Neuronal stem cell (in vitro differentiated cells): ENCODE results near the gene CST1.
"Not testable (repeated sequence)": the region's sequence is repeated elsewhere in the genome, so short reads cannot be mapped to it uniquely, and the experiment has no call there.

Experiments
- DNase-seq: peaks from one replicate; pipeline ENCODE4 v3.0.0-alpha.2; 2013; ENCODE audit warnings: low spot score
- H2AFZ ChIP-seq: one replicate; pipeline ENCODE4 v1.6.1; 2013; ENCODE audit warnings: mild to moderate bottlenecking, low read length, inconsistent platforms
- H2AK5ac ChIP-seq: 2 replicates; pipeline ENCODE4 v1.6.1; 2013; ENCODE audit warnings: low read depth, mild to moderate bottlenecking, inconsistent platforms, low read length, moderate library complexity, mixed read lengths
- H2BK120ac ChIP-seq: 2 replicates; pipeline ENCODE4 v1.6.1; 2013; ENCODE audit warnings: low read depth, mild to moderate bottlenecking, inconsistent platforms, low read length, moderate library complexity, mixed read lengths
- H2BK12ac ChIP-seq: one replicate; pipeline ENCODE4 v1.6.1; 2013; ENCODE audit warnings: low read length, inconsistent platforms
- H2BK15ac ChIP-seq: 2 replicates; pipeline ENCODE4 v1.6.1; 2013; ENCODE audit warnings: mild to moderate bottlenecking, low read length, inconsistent platforms, mixed read lengths
- H2BK5ac ChIP-seq: one replicate; pipeline ENCODE4 v1.6.1; 2013; ENCODE audit warnings: inconsistent platforms, mild to moderate bottlenecking, low read length, moderate library complexity
- H3K14ac ChIP-seq: one replicate; pipeline ENCODE4 v1.6.1; 2013; ENCODE audit warnings: low read length, inconsistent platforms
- H3K18ac ChIP-seq: 2 replicates; pipeline ENCODE4 v1.6.1; 2013; ENCODE audit warnings: low read length, inconsistent platforms
- H3K23ac ChIP-seq: 2 replicates; pipeline ENCODE4 v1.6.1; 2013; ENCODE audit warnings: low read depth, mild to moderate bottlenecking, mixed read lengths, low read length, inconsistent platforms; ENCODE audit not compliant: poor library complexity
- H3K27ac ChIP-seq: replicated peaks from 3 replicates; pipeline ENCODE4 v1.5.1; 2013; ENCODE audit warnings: low read length, inconsistent platforms
- H3K27me3 ChIP-seq, 3 experiments: 2 replicates each; pipeline ENCODE4 v1.6.1; 2013; ENCODE audit warnings: low read length in 3 of 3, mild to moderate bottlenecking in 2 of 3, inconsistent platforms in 1 of 3, low read depth in 1 of 3, mixed read lengths in 1 of 3, moderate library complexity in 1 of 3; ENCODE audit not compliant: control insufficient read depth in 3 of 3, insufficient read depth in 3 of 3
- H3K36me3 ChIP-seq, 2 donors: replicated peaks in 1 of 2; 2 replicates each; pipeline ENCODE4 v1.6.1; 2013; ENCODE audit warnings: low read length in 2 of 2; ENCODE audit not compliant: control insufficient read depth in 2 of 2, insufficient read depth in 2 of 2
- H3K4ac ChIP-seq: 2 replicates; pipeline ENCODE4 v1.6.1; 2013; ENCODE audit warnings: inconsistent platforms, mild to moderate bottlenecking, low read length, moderate library complexity
- H3K4me1 ChIP-seq, 2 donors: 1 replicate in 1 of 2; 2 replicates in 1 of 2; pipeline ENCODE4 v1.6.1; 2013; ENCODE audit warnings: low read length in 2 of 2, low read depth in 1 of 2; ENCODE audit not compliant: control insufficient read depth in 2 of 2, insufficient read depth in 1 of 2
- H3K4me2 ChIP-seq: one replicate; pipeline ENCODE4 v1.6.1; 2013; ENCODE audit warnings: mild to moderate bottlenecking, low read length, inconsistent platforms; ENCODE audit not compliant: insufficient read depth, poor library complexity, severe bottlenecking
- H3K4me3 ChIP-seq, 2 donors: 2 replicates each; pipeline ENCODE4 v1.5.1; 2013; ENCODE audit warnings: low read length in 2 of 2, mild to moderate bottlenecking in 2 of 2, inconsistent platforms in 1 of 2, moderate library complexity in 1 of 2
- H3K79me1 ChIP-seq: one replicate; pipeline ENCODE4 v1.6.1; 2013; ENCODE audit warnings: low read depth, mild to moderate bottlenecking, inconsistent platforms, low read length, moderate library complexity
- H3K9ac ChIP-seq: one replicate; pipeline ENCODE4 v1.6.1; 2013; ENCODE audit warnings: mild to moderate bottlenecking, low read depth, low read length, inconsistent platforms; ENCODE audit not compliant: poor library complexity
- H3K9me3 ChIP-seq, 2 donors: replicated peaks in 1 of 2; 2 replicates each; pipeline versions ENCODE3 to v1.6.1; 2013; ENCODE audit warnings: low read length in 2 of 2, mild to moderate bottlenecking in 2 of 2, inconsistent platforms in 1 of 2, low read depth in 1 of 2, mixed read lengths in 1 of 2, moderate library complexity in 1 of 2; ENCODE audit not compliant: control insufficient read depth in 2 of 2, insufficient read depth in 1 of 2
- H4K8ac ChIP-seq: one replicate; pipeline ENCODE4 v1.6.1; 2013; ENCODE audit warnings: low read depth, mild to moderate bottlenecking, inconsistent platforms, low read length, moderate library complexity
- H4K91ac ChIP-seq: one replicate; pipeline ENCODE4 v1.6.1; 2013; ENCODE audit warnings: low read length, low read depth, mild to moderate bottlenecking, inconsistent platforms; ENCODE audit not compliant: poor library complexity
- WGBS, 2 donors: extraction: QIAGEN DNeasy Blood & Tissue Kit; methylation state at CpG; one replicate each; pipeline ENCODE4 v1.1.7; 2013; ENCODE audit warnings: missing lambda C conversion rate in 2 of 2, mixed read lengths in 1 of 2; ENCODE audit not compliant: insufficient read length in 2 of 2, insufficient replicate concordance in 1 of 2; ENCODE audit errors: extremely low coverage in 2 of 2; 5-methylcytosine and 5-hydroxymethylcytosine counted together

Gene CST1

DNA sequence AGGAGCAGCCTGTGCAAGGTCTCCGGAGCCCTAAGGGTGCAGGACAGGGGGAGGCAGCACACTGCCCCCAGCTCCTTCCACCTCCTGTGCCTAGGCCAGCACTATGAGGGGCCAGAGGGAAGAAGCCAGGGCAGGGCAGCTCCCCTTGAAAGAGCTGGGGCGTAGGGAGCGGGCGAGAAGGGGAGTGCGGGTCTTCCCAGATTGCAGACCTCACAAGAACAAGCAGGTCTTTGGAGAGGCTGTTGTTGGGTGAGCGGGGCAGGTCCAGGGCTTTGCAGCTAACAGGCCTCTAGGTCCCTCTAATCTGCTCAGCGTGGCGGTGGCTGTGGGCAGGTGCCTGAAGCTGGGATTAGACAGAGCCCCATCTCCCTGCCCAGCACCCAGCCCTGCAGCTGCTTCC lies 22.4 kb upstream of the CST1 start:
- Histone ChIP-seq H2BK120ac (no peak overlapping the region), H4K91ac (no peak overlapping the region), H3K9me3 (peaks cover 0 to 2% of the 10 kb centered on the region in 2 donors), H3K23ac (no peak overlapping the region), H3K79me1 (no peaks in the 10 kb centered on the region), H2AK5ac (no peak overlapping the region), H2AFZ (no peak overlapping the region), H3K4me3 (no peak overlapping the region), H2BK5ac (no peak overlapping the region), H3K27ac (no peak overlapping the region), H3K4ac (no peak overlapping the region), H3K36me3 (no peaks in the 10 kb centered on the region), H3K18ac (peak overlapping the region; percentile 3), H2BK15ac (peak overlapping the region; percentile 72), H2BK12ac (peak overlapping the region; percentile 48), H4K8ac (no peak overlapping the region), H3K14ac (no peak overlapping the region), H3K4me2 (no peak overlapping the region), H3K9ac (no peak overlapping the region), H3K4me1 (peaks cover 0 to 9% of the 10 kb centered on the region in 2 donors), H3K27me3 (no peaks in the 10 kb centered on the region)
- WGBS, 2 donors: no CpG with 5 or more reads among the region's 8 CpGs
- no peak for DNase-seq

DNA sequence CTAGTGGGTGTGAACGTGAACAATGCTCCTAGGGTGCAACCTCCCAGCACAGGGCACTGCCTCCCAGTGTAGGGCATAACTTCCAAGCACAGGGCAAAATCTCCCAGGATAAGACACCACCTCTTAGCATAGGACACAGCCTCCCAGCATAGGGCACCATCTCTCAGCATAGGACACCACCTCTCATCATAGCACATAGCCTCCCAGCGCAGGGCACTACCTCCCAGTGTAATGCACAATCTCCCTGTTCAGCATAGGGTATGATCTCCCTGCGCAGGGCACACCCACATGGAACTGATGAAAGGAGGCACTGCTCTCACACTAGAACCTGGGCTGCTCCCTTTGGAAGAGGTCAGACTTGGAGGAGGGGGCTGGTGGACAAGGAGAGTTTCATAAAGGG lies 21.3 kb upstream of the CST1 start:
- Histone ChIP-seq H3K9ac (no peak overlapping the region), H3K36me3 (no peaks in the 10 kb centered on the region), H3K27me3 (no peaks in the 10 kb centered on the region), H3K23ac (no peak overlapping the region), H2BK15ac (no peak overlapping the region), H3K79me1 (no peaks in the 10 kb centered on the region), H3K9me3 (peaks cover 0 to 2% of the 10 kb centered on the region in 2 donors), H4K91ac (no peak overlapping the region), H4K8ac (no peak overlapping the region), H3K4ac (no peak overlapping the region), H3K4me1 (peaks cover 0 to 9% of the 10 kb centered on the region in 2 donors), H2AK5ac (no peak overlapping the region), H3K27ac (no peak overlapping the region), H3K4me2 (no peak overlapping the region), H3K4me3 (peak overlapping the region in 1 of 2 donors; percentile 42), H2BK12ac (no peak overlapping the region), H2BK120ac (no peak overlapping the region), H3K18ac (no peak overlapping the region), H2BK5ac (no peak overlapping the region), H3K14ac (no peak overlapping the region), H2AFZ (no peak overlapping the region)
- DNase-seq: no peak
- no CpG with 5 or more reads among the region's 3 CpGs for WGBS, 2 donors

DNA sequence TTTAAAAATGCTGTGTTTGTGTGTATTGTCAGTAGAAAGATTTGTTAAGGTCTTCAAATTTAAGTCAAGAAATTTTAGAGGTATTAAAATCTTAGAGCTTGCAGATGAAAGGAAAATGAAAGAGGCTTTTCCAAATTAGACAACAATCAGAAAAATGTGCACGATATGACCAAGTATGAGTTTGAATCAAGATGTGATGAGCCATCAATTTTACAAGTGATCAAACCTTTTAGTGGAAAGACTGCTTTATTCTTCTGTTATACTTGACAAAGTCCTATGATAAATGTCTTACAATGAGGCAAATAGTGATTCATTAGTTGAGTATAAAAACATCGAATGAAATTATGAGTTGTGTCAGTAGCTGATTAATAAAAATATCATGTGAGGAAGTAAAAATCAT lies 19.6 kb upstream of the CST1 start:
- Histone ChIP-seq H3K9me3 (peaks cover 0 to 2% of the 10 kb centered on the region in 2 donors), H4K8ac (no peak overlapping the region)
- WGBS, 2 donors: no CpG with 5 or more reads among the region's 2 CpGs

DNA sequence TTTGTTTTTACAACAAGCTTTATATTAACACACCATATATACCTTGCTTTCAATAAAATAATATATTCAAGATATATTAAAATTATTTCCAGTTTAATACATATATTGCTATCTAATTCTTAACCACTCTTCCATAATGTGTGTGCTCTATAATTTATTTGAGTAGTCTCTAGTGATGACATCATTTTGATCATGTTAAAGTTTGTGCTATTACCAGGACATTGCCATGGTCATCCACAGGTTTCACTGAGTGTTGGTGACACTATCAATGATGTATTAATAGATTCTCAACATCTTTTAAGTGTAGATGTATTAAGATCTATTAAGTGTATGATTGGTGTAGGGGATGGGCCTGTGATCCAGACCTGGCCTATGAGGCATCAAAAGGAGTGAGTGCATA lies 17.8 kb upstream of the CST1 start:
- H2BK15ac ChIP-seq, H2BK5ac ChIP-seq, H2AFZ ChIP-seq, H3K4me3 ChIP-seq, H4K8ac ChIP-seq, H3K27ac ChIP-seq, H3K14ac ChIP-seq, H4K91ac ChIP-seq, H3K23ac ChIP-seq, H3K36me3 ChIP-seq, H3K4me1 ChIP-seq, H3K79me1 ChIP-seq, H3K4me2 ChIP-seq, H2AK5ac ChIP-seq, H3K9ac ChIP-seq, H3K18ac ChIP-seq, H3K27me3 ChIP-seq, H2BK12ac ChIP-seq, H3K4ac ChIP-seq, DNase-seq, H3K9me3 ChIP-seq, H2BK120ac ChIP-seq: not testable (repeated sequence)

More for the DNA sequence above, 19.6 kb upstream of the CST1 start:
- Histone ChIP-seq H2BK120ac (no peak overlapping the region), H3K27me3 (no peaks in the 10 kb centered on the region), H2AFZ (no peak overlapping the region), H3K4ac (no peak overlapping the region), H4K91ac (no peak overlapping the region), H2BK12ac (no peak overlapping the region), H3K4me1 (peaks cover 0 to 1% of the 10 kb centered on the region in 2 donors), H2BK15ac (no peak overlapping the region), H3K36me3 (no peaks in the 10 kb centered on the region), H3K9ac (no peak overlapping the region), H2AK5ac (no peak overlapping the region), H2BK5ac (no peak overlapping the region), H3K23ac (no peak overlapping the region), H3K18ac (no peak overlapping the region), H3K79me1 (no peaks in the 10 kb centered on the region), H3K14ac (no peak overlapping the region), H3K4me3 (no peak overlapping the region), H3K27ac (no peak overlapping the region), H3K4me2 (no peak overlapping the region)
- DNase-seq: no peak
